GM19023 (cell line): ENCODE results near the gene MED16.
"Not testable (repeated sequence)": the region's sequence is repeated elsewhere in the genome, so short reads cannot be mapped to it uniquely, and the experiment has no call there.

Experiments
- ATAC-seq: cut with Tn5 transposase; IDR thresholded peaks from one replicate; pipeline ENCODE4 v1.9.1; 2021; ENCODE audit warnings: mild to moderate bottlenecking, moderate library complexity; ENCODE audit not compliant: unreplicated experiment

The MED16 gene

GRCh38 chr19:858868-859843 lies 33.8 kb downstream of the MED16 start, which contains the start of gene CFD:
CFD (plus strand) TSS chr19:859664; CDS start chr19:859690, 26 bp downstream.
- ATAC-seq, result no peak

DNA sequence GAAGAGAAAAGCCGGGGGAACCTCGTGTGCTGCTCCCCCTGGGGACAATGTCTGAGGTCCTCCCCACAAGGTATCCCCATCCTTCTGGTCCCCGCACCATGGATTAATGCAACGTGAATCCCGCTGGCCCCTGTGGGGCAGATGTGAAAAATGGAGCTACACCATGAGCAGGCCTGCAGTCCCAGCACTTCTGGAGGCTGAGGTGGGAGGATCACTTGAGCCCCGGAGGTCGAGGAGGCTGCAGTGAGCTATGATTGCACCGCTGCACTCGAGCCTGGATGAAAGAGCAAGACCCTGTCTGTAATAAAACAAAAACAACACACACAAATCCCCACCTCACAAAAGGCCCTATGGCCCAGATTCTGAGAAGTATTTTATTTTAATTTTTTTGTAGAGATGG lies 34.7 kb downstream of the MED16 start:
- ATAC-seq, result no peak

DNA sequence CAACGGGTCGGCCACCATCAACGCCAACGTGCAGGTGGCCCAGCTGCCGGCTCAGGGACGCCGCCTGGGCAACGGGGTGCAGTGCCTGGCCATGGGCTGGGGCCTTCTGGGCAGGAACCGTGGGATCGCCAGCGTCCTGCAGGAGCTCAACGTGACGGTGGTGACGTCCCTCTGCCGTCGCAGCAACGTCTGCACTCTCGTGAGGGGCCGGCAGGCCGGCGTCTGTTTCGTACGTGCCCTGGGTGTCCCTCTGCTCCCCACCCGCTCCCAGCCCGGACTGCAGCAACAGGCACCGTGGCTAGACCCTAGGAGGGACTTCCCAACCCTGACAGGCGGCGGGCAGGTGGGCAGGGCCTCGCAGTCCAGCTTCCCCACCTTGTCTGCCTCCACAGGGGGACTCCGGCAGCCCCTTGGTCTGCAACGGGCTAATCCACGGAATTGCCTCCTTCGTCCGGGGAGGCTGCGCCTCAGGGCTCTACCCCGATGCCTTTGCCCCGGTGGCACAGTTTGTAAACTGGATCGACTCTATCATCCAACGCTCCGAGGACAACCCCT lies 37.3 kb downstream of the MED16 start:
- ATAC-seq, result no peak

- ATAC-seq, result no peak
Observed at GRCh38 chr19:855142-855541, 37.8 kb downstream of the MED16 start.

- no peak for ATAC-seq
Observed at GRCh38 chr19:854549-854948, 38.4 kb downstream of the MED16 start.

DNA sequence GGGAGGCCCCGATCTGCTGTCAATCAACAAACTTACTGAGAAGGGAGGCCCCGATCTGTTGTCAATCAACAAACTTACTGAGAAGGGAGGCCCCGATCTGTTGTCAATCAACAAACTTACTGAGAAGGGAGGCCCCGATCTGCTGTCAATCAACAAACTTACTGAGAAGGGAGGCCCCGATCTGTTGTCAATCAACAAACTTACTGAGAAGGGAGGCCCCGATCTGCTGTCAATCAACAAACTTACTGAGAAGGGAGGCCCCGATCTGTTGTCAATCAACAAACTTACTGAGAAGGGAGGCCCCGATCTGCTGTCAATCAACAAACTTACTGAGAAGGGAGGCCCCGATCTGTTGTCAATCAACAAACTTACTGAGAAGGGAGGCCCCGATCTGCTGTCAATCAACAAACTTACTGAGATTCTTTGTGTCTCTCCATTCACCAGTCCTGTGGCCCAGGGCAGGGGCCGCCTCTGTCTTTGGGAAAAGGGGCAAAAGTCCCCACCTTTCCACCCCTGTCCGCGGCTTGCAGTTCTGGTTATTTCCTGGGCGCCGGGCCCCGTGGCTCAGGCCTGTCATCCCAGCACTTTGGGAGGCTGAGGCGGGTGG lies 39.3 kb downstream of the MED16 start:
- ATAC-seq, result not testable (repeated sequence)

- ATAC-seq, result no peak
Observed at GRCh38 chr19:853014-853585, 39.9 kb downstream of the MED16 start.

DNA sequence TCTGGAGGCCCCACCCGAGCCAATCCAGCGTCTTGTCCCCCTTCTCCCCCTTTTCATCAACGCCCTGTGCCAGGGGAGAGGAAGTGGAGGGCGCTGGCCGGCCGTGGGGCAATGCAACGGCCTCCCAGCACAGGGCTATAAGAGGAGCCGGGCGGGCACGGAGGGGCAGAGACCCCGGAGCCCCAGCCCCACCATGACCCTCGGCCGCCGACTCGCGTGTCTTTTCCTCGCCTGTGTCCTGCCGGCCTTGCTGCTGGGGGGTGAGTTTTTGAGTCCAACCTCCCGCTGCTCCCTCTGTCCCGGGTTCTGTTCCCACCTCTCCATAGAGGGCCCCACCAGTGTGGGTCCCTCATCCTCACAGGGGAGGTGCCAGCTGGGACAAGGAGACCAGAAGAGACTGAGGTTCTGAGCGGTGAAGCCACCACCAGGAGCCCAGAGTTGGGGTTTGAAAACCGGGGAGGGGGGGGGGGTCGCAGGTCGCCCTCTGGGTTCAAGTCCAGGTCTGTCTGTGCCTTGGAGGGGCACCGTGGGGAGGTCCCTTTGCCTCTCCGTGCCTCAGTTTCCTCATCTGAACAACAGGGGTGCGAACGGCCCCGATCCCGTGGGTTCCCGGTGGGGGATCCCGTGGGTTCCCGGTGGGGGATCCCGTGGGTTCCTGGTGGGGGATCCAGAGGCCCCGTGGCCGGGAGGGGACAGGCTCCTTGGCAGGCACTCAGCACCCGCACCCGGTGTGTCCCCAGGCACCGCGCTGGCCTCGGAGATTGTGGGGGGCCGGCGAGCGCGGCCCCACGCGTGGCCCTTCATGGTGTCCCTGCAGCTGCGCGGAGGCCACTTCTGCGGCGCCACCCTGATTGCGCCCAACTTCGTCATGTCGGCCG lies 40.6 kb downstream of the MED16 start, which contains the start of gene ELANE:
ELANE (plus strand) TSS at position 168 of the 878 bp plus-strand sequence; CDS start at position 194, 26 bp downstream.
- ATAC-seq, result no peak

GRCh38 chr19:850979-851335 lies 42.0 kb downstream of the MED16 start:
- ATAC-seq, result no peak

GRCh38 chr19:850221-850978 lies 42.6 kb downstream of the MED16 start:
- no peak for ATAC-seq

DNA sequence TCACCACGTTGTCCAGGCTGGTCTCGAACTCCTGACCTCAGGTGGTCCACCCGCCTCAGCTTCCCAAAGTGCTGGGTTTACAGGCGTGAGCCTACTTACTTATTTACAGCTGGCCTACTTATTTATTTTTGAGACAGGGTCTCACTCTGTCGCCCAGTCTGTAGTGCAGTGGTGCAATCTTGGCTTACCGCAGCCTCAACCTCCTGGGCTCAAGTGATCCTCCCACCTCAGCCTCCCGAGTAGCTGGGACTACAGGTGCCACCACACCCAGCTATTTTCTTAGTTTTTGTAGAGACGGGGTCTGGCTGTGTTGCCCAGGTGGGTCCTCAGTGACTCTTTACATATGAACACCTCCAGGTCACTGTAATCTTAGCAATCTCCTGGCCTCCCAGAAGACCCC lies 43.8 kb downstream of the MED16 start:
- ATAC-seq, result not testable (repeated sequence)

DNA sequence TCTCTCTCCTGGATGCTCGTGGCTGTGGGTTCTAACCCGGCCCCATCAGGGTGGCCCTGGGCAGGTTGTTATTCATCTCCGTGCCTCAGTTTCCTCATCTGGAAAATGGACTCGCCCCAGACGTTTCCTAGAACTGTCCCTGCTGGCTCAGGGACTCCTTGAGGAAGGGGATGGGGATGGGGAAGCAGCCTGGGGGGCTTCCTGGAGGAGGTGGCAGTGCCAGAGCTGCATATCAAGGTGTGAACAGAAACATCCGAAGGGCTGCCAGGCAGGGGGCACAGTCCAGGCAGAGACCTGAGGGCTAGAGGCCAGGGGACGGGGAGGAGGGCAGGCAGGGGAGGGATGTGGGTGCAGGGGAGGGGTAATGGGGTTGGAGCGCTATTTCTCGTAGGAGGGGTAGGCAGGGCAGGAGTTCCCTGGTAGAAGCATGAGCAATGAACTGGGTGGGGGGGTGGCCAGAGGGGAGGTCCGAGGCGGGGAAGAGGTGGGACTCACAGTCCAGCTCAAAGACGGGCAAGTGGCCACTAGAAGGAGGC lies 44.5 kb downstream of the MED16 start:
- ATAC-seq, result no peak

DNA sequence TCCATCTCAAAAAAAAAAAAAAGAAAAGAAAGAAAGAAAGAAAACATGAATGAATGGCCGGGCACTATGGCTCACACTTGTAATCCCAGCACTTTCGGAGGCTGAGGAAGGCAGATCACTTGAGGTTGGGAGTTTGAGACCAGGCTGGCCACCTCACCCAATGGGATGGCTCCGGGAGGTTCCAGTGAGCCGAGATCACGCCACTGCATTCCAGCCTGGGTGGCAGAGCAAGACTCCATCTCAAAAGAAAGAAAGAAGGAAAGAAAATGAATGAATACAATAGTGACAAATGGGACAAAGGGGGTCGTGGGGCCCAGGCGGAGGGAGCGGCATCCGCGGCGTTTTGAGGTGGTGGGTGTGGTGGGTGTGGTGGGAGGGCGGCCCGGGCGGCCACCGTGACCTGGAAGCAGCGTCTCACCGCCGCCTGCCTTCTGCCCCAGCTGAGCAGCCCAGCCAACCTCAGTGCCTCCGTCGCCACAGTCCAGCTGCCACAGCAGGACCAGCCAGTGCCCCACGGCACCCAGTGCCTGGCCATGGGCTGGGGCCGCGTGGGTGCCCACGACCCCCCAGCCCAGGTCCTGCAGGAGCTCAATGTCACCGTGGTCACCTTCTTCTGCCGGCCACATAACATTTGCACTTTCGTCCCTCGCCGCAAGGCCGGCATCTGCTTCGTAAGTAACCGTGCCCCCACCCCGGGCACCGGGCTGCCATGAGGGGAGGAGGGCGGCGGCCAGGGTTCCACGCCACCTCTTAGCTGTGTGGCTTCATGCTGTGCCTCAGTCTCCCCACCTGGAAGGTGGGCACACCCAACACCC lies 47.1 kb downstream of the MED16 start:
- ATAC-seq, result no peak

DNA sequence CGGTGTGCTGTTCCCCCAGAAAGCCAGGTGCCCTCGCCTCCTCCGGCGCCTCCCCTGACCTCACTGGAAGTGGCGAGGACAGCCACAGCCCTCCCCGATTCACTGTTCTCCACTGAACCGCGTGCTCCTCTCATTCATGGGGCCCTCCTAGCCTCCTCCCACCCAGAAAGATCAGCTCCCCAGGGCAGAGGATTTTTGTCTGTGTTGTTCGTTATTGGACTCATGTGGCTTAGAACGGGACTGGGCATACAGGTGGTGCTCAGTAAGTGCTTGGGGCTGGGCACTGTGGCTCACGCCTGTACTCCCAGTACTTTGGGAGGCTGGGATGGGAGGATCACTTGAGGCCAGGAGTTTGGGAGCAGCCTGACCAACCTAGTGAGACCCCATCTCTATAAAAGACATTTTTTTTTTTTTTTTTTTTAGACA lies 48.4 kb downstream of the MED16 start:
- ATAC-seq, result no peak

DNA sequence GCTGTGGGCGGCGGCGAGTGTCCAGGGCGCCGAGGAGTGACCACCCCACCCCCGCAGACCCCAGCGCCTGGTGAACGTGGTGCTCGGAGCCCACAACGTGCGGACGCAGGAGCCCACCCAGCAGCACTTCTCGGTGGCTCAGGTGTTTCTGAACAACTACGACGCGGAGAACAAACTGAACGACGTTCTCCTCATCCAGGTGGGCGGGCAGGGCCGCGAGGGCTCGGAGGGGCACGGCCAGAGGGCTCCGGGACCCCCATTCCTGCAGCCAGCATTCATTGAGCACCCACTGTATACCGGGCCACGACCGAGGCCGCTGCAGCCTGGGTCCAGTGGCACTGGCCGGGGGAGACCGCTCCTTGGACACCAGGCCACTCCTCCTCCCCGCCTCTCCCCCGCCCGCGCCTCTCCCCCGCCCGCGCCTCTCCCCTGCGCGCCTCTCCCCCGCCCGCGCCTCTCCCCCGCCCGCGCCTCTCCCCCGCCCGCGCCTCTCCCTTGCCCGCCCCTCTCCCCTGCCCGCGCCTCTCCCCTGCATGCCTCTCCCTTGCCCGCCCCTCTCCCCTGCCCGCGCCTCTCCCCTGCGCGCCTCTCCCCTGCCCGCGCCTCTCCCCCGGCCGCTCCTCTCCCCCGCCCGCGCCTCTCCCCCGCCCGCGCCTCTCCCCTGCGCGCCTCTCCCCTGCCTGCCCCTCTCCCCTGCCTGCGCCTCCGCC lies 49.0 kb downstream of the MED16 start:
- ATAC-seq, result no peak

GRCh38 chr19:843180-843835 lies 49.7 kb downstream of the MED16 start:
- no peak for ATAC-seq

DNA sequence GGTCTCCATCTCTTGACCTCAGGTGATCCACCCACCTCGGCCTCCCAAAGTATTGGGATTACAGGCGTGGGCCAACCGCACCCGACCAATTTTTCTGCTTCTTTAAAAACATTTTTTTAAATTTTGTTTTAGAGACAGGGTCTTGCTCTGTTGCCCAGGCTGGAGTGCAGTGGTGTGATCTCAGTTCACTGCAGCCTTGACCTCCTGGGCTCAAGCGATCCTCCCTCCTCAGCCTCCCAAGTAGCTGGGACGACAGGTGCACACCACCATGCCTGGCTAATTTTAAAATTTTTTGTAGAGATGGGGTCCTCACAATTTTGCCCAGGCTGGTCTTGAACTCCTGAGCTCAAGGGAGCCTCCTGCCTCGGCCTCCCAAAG lies 50.2 kb downstream of the MED16 start:
- not testable (repeated sequence) for ATAC-seq
